Large intestine (tissue), 3 donors: ENCODE results near the gene SPNS2. TPM values are rescaled to one million over a fixed set of nuclear protein-coding genes. Genes with fewer than 3 reads are reported as not detected.

Source experiments
- DNase-seq, 2 donors: peaks; one replicate each; pipeline versions ENCODE4 v3.0.0 to v3.0.0-alpha.2; 2013
- H3K27ac ChIP-seq: one replicate; pipeline ENCODE4 v1.5.1; 2013; ENCODE audit warnings: low read length
- H3K27me3 ChIP-seq: 2 replicates; pipeline ENCODE4 v1.6.1; 2013; ENCODE audit warnings: low read length; ENCODE audit not compliant: control insufficient read depth, insufficient read depth
- H3K36me3 ChIP-seq: 2 replicates; pipeline ENCODE4 v1.6.1; 2013; ENCODE audit warnings: low read length; ENCODE audit not compliant: control insufficient read depth, insufficient read depth
- H3K4me1 ChIP-seq: one replicate; pipeline ENCODE4 v1.6.1; 2013; ENCODE audit warnings: low read length; ENCODE audit not compliant: control insufficient read depth, insufficient read depth
- H3K4me3 ChIP-seq: one replicate; pipeline ENCODE4 v1.5.1; 2013; ENCODE audit warnings: low read length
- H3K9me3 ChIP-seq: one replicate; pipeline ENCODE4 v1.6.1; 2013; ENCODE audit warnings: mild to moderate bottlenecking, low read depth, low read length, moderate library complexity; ENCODE audit not compliant: control insufficient read depth
- WGBS: methylation state at CpG from one replicate; pipeline ENCODE4 v1.1.5; 2013; ENCODE audit warnings: low lambda C conversion rate; ENCODE audit not compliant: insufficient coverage; 5-methylcytosine and 5-hydroxymethylcytosine counted together
- polyA plus RNA-seq: library from polyadenylated mRNA; unstranded; fragments of 120-200 nt; gene quantifications from one replicate; pipeline ENCODE4 v1.2.1, GENCODE V29; 2013

SPNS2 gene
- polyA plus RNA-seq, 1 donor: 13.3 TPM

DNA sequence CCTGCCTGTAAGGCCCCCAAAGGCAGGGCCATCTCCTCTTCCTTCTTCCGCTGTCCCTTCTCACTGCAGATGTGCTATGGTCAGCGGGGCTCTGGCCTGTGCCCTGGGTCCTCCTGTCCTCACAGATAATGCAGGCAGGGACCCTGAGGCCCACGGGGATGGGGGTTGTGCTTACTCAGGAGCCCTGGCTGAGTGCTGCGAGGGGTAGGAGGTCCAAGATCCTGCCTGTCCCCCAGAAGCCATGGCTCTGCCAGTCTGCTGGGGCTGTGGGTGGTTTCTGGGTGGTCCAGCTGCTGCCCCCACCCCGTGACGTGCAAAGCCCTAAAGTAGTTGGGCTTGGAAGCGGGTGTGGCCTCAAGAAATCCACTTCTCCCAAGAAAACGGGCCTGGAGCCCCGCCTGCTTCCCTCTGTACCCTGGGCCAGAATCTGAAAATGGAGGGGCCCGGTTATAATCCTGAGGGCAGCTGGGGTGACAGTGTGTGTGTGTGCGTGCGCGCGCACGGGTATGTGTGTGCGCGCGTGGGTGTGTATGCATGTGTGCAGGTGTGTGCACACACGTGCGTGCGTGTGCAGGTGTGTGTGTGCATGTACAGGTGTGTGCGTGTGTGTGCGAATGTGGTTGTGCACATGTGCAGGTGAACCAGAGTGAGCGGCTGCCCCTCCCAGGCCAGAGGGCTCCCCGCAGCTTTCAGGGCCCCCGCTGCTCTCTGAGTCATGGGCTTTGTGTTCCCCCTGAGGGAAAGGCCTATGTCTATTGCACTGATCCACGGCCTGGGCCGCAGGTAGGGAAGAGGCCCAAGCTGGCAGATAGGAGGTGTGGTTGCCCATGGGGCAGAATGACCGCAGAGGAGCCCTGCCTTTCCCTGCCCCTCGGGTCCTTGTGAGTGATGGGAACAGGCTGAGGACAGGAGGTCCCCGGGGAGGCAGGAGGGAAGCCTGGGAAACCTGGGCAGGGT is 13.8 kb downstream of the SPNS2 start:
- no peak overlapping the region for H3K27ac ChIP-seq
- H3K4me1 ChIP-seq: peaks cover 8% of the 10 kb centered on the region
- WGBS: no CpG with 5 or more reads among the region's 31 CpGs

DNA sequence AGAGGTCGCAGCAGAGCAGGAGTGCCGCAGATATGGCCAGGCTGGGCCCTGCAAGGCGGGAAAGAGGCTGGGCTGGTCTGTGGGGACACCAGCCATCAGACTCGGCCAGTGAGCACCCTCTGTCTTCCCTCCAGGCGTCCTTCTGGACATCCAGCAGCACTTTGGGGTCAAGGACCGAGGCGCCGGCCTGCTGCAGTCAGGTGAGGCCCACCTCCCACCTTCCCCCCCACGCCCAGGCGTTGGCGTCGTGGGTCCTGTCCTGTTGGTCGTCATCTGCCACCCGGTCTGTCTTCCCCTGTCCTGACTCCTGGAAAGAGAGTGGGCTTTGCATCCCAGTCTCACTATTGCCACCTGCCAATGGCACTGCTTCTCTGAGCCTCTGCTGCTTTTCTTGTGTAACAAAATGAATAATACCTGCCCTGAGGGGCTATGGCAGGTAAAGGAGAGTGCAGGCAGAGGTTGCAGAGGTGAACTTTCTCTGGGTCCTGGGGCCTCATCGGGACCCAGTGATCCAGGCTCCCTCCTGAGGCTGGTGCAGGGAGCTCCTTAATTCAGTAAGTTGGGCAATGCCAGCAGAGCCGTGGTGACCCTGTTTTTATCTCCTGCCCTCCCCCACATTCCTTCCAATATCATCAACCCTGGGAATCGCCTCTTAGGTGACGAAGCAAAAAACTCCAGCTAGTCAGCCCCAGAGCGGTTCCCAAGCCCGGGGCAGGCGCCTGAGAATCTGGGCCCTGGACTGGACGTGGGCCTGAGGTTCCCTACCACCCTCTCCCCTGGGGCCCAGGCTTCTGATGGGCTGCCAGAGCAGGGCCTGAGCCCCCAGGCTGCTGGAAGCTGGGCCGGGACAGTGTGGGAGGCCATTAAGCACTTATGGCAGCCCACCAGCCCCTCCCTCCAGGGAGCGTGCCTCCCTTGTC is 14.7 kb downstream of the SPNS2 start:
- no CpG with 5 or more reads among the region's 24 CpGs for WGBS
- Histone ChIP-seq H3K4me3 (no peak overlapping the region), H3K27ac (no peak overlapping the region), H3K9me3 (peaks cover 3% of the 10 kb centered on the region), H3K36me3 (no peaks in the 10 kb centered on the region), H3K4me1 (peaks cover 8% of the 10 kb centered on the region), H3K27me3 (no peaks in the 10 kb centered on the region)
- no peak for DNase-seq

More for the DNA sequence above, 13.8 kb downstream of the SPNS2 start:
- Histone ChIP-seq H3K4me3 (no peak overlapping the region), H3K27me3 (no peaks in the 10 kb centered on the region), H3K9me3 (peaks cover 3% of the 10 kb centered on the region), H3K36me3 (no peaks in the 10 kb centered on the region)
- no peak for DNase-seq

- Histone ChIP-seq H3K4me3 (no peak overlapping the region), H3K4me1 (peaks cover 8% of the 10 kb centered on the region), H3K27ac (no peak overlapping the region), H3K9me3 (peaks cover 3% of the 10 kb centered on the region), H3K36me3 (no peaks in the 10 kb centered on the region), H3K27me3 (no peaks in the 10 kb centered on the region)
- no CpG with 5 or more reads among the region's 7 CpGs for WGBS
- DNase-seq: no peak
These were observed 15.5 kb downstream of the SPNS2 start for GRCh38 chr17:4514206-4514605.

- peaks cover 8% of the 10 kb centered on the region for H3K4me1 ChIP-seq
- no peaks in the 10 kb centered on the region for H3K27me3 ChIP-seq
- H3K4me3 ChIP-seq: no peak overlapping the region
- WGBS: no CpG with 5 or more reads among the region's 11 CpGs
- H3K9me3 ChIP-seq: peaks cover 3% of the 10 kb centered on the region
- no peaks in the 10 kb centered on the region for H3K36me3 ChIP-seq
- no peak for DNase-seq
- H3K27ac ChIP-seq: no peak overlapping the region
These were observed 16.1 kb downstream of the SPNS2 start for GRCh38 chr17:4514779-4515178.

- H3K27me3 ChIP-seq: no peaks in the 10 kb centered on the region
- no peaks in the 10 kb centered on the region for H3K36me3 ChIP-seq
- no peak overlapping the region for H3K27ac ChIP-seq
- H3K9me3 ChIP-seq: no peaks in the 10 kb centered on the region
- no peak for DNase-seq
- H3K4me1 ChIP-seq: peaks cover 8% of the 10 kb centered on the region
- H3K4me3 ChIP-seq: no peak overlapping the region
- no CpG with 5 or more reads among the region's 5 CpGs for WGBS
These were observed 16.8 kb downstream of the SPNS2 start for GRCh38 chr17:4515501-4515900.

DNA sequence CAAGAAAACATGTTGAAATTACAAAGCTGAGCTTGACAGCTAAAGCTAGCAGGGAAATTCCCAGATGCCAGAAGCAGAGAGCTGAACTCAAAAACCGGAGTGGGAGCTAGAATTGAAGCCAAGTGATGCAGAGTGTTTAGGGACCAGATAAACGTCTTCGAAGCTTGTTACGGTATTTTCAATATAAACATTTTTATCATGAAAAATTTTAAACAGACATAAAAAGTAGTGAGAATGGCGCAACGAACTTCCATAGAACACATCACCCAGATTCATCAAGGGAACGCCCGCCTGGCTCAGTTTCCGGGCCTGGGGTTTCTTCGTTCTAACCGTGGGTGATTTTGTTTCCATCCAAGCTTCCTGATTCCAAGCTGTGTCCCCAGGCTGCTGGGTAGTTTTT is 18.1 kb downstream of the SPNS2 start:
- Histone ChIP-seq H3K27ac (peak overlapping the region; percentile 2), H3K27me3 (no peaks in the 10 kb centered on the region), H3K36me3 (no peaks in the 10 kb centered on the region), H3K4me1 (peaks cover 8% of the 10 kb centered on the region), H3K9me3 (no peaks in the 10 kb centered on the region), H3K4me3 (no peak overlapping the region)
- WGBS: 67% methylated on average over 3 of the region's 11 CpGs
- no peak for DNase-seq

DNA sequence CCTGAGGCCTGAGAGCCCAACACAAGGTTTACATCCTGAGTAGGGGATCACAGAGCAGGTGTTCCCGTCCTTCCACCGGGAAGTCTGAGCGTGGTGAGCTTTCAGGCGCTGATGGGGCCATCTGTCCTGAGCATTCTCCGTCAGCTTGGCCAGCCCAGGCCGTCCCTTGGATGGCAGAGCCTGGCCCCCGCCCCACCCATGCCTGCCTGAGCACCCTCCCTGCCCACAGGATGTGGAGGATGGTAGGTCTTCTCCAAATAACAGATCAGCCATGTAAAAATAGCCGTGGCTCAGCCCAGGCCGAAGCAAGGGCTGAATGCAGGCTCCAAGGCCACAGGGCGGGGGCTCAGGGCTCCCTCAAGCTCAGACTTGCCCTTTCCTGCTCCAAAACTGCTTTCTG is 20.2 kb downstream of the SPNS2 start:
- no peak for DNase-seq
- Histone ChIP-seq H3K9me3 (no peaks in the 10 kb centered on the region), H3K36me3 (no peaks in the 10 kb centered on the region), H3K4me3 (no peak overlapping the region), H3K27ac (no peak overlapping the region), H3K27me3 (no peaks in the 10 kb centered on the region), H3K4me1 (peaks cover 4% of the 10 kb centered on the region)
- no CpG with 5 or more reads among the region's 10 CpGs for WGBS

GRCh38 chr17:4519361-4519788 is 20.7 kb downstream of the SPNS2 start:
- Histone ChIP-seq H3K4me1 (no peaks in the 10 kb centered on the region), H3K36me3 (no peaks in the 10 kb centered on the region), H3K4me3 (no peak overlapping the region), H3K9me3 (no peaks in the 10 kb centered on the region), H3K27ac (no peak overlapping the region), H3K27me3 (no peaks in the 10 kb centered on the region)
- WGBS: no CpG with 5 or more reads among the region's 14 CpGs
- DNase-seq: no peak

DNA sequence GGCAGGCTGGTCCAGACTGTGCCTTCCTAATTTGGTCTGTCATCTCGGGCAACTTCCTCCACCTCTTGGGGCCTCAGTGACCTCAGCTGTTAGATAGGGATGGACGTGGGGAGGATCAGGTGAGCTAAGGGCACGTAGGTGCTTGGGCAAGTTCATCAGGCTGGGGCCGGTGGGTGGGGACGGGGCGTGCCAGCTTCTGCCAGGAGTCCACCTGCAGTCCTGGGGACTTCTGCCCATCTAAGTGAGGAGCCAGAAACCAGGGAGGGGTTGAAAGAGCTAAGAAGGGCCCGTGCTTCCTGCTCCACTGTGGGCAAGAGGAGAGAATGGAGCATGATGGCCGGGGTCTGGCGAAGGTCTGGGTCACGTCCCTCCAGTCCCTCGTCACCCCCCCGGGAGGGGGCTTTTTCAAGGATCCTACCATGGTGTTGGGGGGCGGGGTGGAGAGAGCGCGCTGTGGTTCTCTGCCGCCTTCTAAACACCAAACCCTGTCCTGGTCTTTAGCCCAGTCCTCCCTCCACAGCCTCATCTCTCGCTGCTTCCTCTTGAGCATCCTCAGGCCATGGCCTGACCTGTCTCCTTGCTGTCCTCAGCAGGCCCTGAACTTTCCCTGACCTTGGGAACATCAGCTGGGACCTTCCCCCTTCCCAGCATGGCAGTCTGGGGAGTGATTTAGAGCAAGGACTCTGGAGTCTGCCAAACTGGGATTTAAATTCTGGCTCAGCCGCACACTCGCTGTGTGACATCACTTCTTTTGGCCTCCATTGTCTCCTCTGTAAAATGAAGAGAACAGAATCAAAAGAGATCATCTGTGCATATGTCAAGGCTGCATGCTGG is 21.6 kb downstream of the SPNS2 start:
- Histone ChIP-seq H3K4me1 (no peaks in the 10 kb centered on the region), H3K27me3 (no peaks in the 10 kb centered on the region), H3K4me3 (no peak overlapping the region), H3K9me3 (no peaks in the 10 kb centered on the region), H3K36me3 (peaks cover 3% of the 10 kb centered on the region), H3K27ac (no peak overlapping the region)
- 100% methylated on average over 1 of the region's 19 CpGs for WGBS
- no peak for DNase-seq
